ENCODE measurements around the gene MCCC1.

- no peak for TF ChIP-seq CTCF (IDR thresholded peaks at IDR 0.05)
- no peak for TF ChIP-seq POLR2A (IDR thresholded peaks at IDR 0.05)
These were observed 99.5 kb downstream of the MCCC1 start for GRCh38 chr3:182999767-183000166.

All from esophagus squamous epithelium (tissue), 4 donors.